ENCODE measurements around the gene CMTM7.

Gene CMTM7

GRCh38 chr3:32493437-32494414, 102.1 kb downstream of the CMTM7 start:
- DNase-seq: no peak

- DNase-seq: no peak
Measured at GRCh38 chr3:32495085-32495484, 103.4 kb downstream of the CMTM7 start.

- no peak for DNase-seq
Measured at GRCh38 chr3:32495609-32496008, 104.0 kb downstream of the CMTM7 start.

- no peak for DNase-seq
Measured at GRCh38 chr3:32498252-32498651, 106.6 kb downstream of the CMTM7 start.

- DNase-seq: no peak
Measured at GRCh38 chr3:32498992-32499391, 107.3 kb downstream of the CMTM7 start.

GRCh38 chr3:32499585-32499984, 107.9 kb downstream of the CMTM7 start:
- DNase-seq: no peak

- DNase-seq: no peak
Measured at GRCh38 chr3:32500231-32500630, 108.6 kb downstream of the CMTM7 start.

GRCh38 chr3:32500880-32501782, 109.5 kb downstream of the CMTM7 start:
- DNase-seq: no peak

- no peak for DNase-seq
Measured at GRCh38 chr3:32501783-32502117, 110.1 kb downstream of the CMTM7 start.

- DNase-seq: peak in 1 of 2 experiments; percentile 36
Measured at GRCh38 chr3:32502118-32502945, 110.7 kb downstream of the CMTM7 start, which contains the start of gene CMTM6. CMTM6 (minus strand) TSS chr3:32502852; CDS start chr3:32502745, 107 bp downstream.

- DNase-seq: no peak
Measured at GRCh38 chr3:32502946-32503286, 111.3 kb downstream of the CMTM7 start.
